ENCODE results near the gene SDR39U1. TPM values are rescaled to one million over a fixed set of nuclear protein-coding genes. Genes with fewer than 3 reads are reported as not detected.

Gene SDR39U1
- total RNA-seq, 1 donor from 2014 or later, result 40.8 TPM

DNA sequence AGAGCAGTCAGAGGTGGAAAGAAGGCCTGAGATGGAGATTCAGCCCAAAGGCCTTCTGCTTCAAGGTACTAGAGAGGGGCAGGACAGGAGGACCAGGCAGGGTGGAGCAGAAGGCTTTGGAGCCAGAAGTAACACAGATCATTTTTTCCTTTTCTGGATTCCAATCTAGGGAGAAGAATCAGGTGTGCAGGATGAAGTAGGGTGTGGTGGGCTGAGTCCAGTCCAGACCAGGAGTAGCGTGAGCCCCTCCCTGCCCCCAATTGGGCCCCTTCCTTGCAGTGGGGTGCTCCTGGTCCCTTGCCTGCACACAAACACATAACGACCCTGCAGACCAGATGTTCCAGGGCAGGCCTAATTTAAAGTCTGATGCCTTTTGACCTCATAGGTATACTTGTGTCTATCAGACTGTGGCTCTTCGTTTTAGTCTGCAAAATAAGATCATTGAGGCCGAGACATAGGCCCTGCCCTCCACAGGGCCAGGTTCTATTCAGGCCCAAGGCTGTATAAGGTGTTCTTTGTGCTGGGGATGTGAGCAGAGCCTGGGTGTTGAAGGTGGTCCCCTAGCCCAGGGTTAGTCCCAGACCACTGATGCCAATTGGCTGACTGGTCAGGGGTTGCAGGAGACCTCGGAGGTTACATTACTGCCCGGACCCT is 44.8 kb downstream of the SDR39U1 start:
- intact Hi-C loops (cut with micrococcal nuclease), result no loop called here
- no peaks in the 10 kb centered on the region for H3K9me3 Mint-ChIP-seq
- no peak for DNase-seq (ENCODE audit: low spot score)
- no peak overlapping the region for H3K27ac Mint-ChIP-seq
- peaks cover 2% of the 10 kb centered on the region for H3K4me1 Mint-ChIP-seq (ENCODE audit: low read depth)
- no peaks in the 10 kb centered on the region for H3K36me3 Mint-ChIP-seq (ENCODE audit: low read depth)
- H3K4me3 Mint-ChIP-seq (ENCODE audit: low read depth), result no peak overlapping the region
- H3K27me3 Mint-ChIP-seq (ENCODE audit: low read depth), result peaks cover 43% of the 10 kb centered on the region

DNA sequence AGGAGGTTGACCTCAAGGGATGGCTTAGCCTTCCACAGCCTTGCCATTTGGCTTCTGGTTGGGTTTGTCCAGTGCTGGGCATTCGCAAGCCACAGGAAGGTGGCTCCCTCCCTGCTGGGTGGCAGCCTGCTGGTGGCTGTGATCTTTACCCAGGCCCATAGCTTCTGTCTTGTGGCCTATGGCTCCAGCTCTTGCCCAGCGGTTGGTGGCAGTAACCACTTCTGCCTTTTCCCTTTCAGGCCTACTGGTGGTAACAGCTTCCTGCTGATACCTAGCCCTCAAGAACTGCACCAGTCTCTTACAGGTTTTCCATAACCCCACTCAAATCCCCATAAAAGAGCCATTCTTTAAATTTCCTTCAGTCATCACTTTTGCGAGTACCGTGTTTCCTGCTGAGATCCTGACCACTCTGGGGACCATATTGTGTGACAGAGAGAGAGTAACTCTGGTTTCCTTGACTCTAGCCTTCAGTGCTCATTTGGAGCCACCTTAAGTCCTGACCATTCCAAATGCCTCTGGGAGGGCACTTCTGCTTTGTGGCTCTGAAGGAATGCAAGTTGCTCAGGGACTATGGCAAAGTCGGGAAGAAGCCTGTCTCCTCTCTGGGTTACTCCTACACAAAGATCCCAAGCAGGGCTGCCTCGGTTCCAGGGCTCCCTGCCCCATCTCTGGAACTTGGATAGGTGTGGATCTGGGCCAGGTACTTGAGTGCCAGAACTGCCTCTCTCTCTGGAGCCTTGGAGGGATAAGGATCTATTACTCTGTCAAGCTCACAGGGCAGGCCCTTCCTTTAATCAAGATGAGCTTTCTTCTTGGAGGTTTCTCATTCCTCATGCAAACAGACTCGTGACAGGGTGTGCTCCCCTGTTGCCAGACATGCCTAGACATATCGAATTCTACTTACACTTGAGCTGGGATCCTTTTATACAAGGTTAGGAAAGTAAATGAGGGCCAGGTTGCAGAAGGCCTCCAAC is 46.7 kb downstream of the SDR39U1 start:
- Mint-ChIP-seq H3K9me3 (no peaks in the 10 kb centered on the region), H3K27me3 (ENCODE audit: low read depth) (peaks cover 34% of the 10 kb centered on the region), H3K27ac (no peak overlapping the region), H3K36me3 (ENCODE audit: low read depth) (no peaks in the 10 kb centered on the region), H3K4me3 (ENCODE audit: low read depth) (no peak overlapping the region), H3K4me1 (ENCODE audit: low read depth) (peaks cover 2% of the 10 kb centered on the region)
- intact Hi-C loops (cut with micrococcal nuclease), result no loop called here
- DNase-seq (ENCODE audit: low spot score), result no peak

DNA sequence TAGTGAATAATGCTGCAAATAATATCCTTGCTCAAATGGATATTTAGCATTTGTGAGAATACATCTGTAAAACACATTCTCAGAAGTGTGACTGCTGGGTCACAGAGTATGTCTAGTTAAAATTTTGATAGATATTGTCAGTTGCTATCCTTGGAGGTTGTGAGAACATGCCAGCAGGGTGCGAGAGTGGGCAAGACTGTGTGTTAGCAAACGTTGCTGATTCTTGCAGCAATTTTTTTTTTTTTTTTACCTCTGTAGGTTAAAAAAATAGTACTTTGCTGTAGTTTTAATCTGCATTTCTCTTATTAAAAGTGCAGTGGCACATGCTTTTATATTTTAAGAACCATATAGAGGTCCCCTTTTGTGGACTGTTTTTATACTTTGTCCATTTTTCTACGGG is 48.3 kb downstream of the SDR39U1 start:
- Mint-ChIP-seq H3K4me1 (ENCODE audit: low read depth) (no peaks in the 10 kb centered on the region), H3K36me3 (ENCODE audit: low read depth) (no peaks in the 10 kb centered on the region), H3K27me3 (ENCODE audit: low read depth) (peaks cover 26% of the 10 kb centered on the region), H3K4me3 (ENCODE audit: low read depth) (no peak overlapping the region), H3K27ac (no peak overlapping the region), H3K9me3 (no peaks in the 10 kb centered on the region)
- DNase-seq (ENCODE audit: low spot score), result no peak
- intact Hi-C loops (cut with micrococcal nuclease), result no loop called here

DNA sequence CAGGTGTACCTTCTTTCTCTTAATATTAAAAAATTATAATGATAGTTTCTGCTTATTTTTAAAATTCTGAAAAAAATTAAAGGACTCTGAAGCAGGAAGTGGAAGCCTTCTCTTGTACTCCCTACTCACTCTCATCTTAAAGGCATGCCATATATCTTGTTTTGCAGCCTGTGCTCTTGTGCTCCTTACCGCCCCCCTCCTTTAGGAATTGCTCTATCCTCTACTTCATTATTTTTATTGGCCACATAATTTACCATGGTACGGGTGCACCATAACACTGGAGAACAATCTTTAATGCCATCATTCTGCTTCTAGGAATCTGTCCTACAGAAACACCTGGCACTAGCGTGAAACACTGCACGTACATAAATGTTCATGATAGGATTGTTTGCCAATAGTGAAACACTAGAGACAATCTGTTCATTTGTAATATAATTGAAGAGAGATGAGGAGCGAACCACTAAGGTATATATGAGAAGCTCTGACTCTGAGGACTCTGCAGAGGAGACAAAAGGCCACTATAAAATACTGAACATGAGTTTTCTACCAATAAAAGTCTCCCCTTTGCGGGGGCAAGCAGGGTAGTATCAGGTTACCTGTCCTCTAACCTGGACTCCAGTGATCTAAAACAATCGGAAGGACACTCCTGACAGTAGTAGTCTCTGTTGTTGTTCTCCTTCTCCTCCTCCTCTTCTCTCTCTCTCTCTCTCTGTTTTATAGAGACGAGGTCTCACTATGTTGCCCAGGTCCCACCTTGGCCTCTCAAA is 50.1 kb downstream of the SDR39U1 start:
- Mint-ChIP-seq H3K27me3 (ENCODE audit: low read depth) (peaks cover 39% of the 10 kb centered on the region), H3K27ac (no peak overlapping the region), H3K9me3 (no peaks in the 10 kb centered on the region), H3K36me3 (ENCODE audit: low read depth) (no peaks in the 10 kb centered on the region), H3K4me3 (ENCODE audit: low read depth) (no peak overlapping the region), H3K4me1 (ENCODE audit: low read depth) (no peaks in the 10 kb centered on the region)
- DNase-seq (ENCODE audit: low spot score), result no peak
- intact Hi-C loops (cut with micrococcal nuclease), result no loop called here

DNA sequence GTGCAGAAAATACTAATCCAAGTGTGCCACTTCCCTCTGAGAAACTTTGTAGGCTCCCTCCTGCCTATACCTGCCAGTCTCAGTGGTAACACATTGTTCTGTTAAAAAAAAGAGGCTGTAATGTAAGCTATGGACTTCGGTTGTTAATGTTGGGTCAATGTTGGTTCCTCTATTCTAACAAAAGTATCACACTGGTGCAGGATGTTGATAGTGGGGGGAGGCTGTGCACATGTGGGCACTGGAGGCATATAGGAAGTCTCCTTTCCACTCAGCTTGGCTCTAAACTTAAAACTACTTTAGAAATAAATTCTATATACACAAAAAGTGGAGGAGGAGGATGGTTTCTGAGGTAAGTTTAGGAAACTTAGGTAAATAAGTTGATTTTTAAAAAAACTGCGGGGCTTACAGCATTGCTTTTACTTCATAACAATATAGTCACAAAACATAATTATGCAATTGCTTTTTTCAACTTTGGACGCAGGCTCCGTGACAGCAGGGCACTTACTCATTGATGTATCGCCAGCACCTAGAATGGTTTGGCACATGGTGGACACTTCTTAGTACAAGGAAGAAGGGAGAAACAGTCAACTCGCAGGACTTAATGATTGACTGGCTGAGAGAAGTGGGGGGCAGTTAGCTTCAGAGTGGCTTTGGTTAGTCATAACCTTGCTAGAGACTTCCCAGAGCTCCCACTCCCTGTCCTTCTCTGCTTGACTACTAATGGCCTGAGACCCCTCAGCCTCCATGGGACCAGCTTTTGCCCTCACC is 51.7 kb downstream of the SDR39U1 start:
- no peaks in the 10 kb centered on the region for H3K36me3 Mint-ChIP-seq (ENCODE audit: low read depth)
- no peak overlapping the region for H3K27ac Mint-ChIP-seq
- H3K4me3 Mint-ChIP-seq (ENCODE audit: low read depth), result no peak overlapping the region
- peaks cover 31% of the 10 kb centered on the region for H3K27me3 Mint-ChIP-seq (ENCODE audit: low read depth)
- no peak for DNase-seq (ENCODE audit: low spot score)
- intact Hi-C loops (cut with micrococcal nuclease), result no loop called here
- no peaks in the 10 kb centered on the region for H3K9me3 Mint-ChIP-seq
- no peaks in the 10 kb centered on the region for H3K4me1 Mint-ChIP-seq (ENCODE audit: low read depth)

Other genes with a start within 250 kb of the SDR39U1 start
- 27.8 and 30.8 TPM in 2 replicates for gene TM9SF1, start 247.3 kb downstream of the SDR39U1 start, total RNA-seq
- 0.21 TPM in 1 of 2 replicates, not detected in the other for gene TSSK4, start 237.1 kb downstream of the SDR39U1 start, total RNA-seq
- 80.0 and 82.4 TPM in 2 replicates for gene CHMP4A, start 229.3 kb downstream of the SDR39U1 start, total RNA-seq
- 13.2 and 13.5 TPM in 2 replicates for gene MDP1, start 226.7 kb downstream of the SDR39U1 start, total RNA-seq
- 194 and 202 TPM in 2 replicates for gene NEDD8, start 210.4 kb downstream of the SDR39U1 start, total RNA-seq
- 36.3 and 43.8 TPM in 2 replicates for gene GMPR2, start 209.8 kb downstream of the SDR39U1 start, total RNA-seq
- gene TINF2, start 200.2 kb downstream of the SDR39U1 start, total RNA-seq, result 81.1 and 87.3 TPM in 2 replicates
- gene TGM1, start 179.6 kb downstream of the SDR39U1 start, total RNA-seq, result 3.4 and 4.4 TPM in 2 replicates
- gene RABGGTA, start 171.2 kb downstream of the SDR39U1 start, total RNA-seq, result 33.9 and 38.4 TPM in 2 replicates
- 9.7 and 10.4 TPM in 2 replicates for gene DHRS1, start 143.0 kb downstream of the SDR39U1 start, total RNA-seq
- gene NOP9, start 142.9 kb downstream of the SDR39U1 start, total RNA-seq, result 39.7 and 42.0 TPM in 2 replicates
- gene CIDEB, start 134.8 kb downstream of the SDR39U1 start, total RNA-seq, result 19.6 and 24.7 TPM in 2 replicates
- 7.9 and 9.5 TPM in 2 replicates for gene LTB4R2, start 132.6 kb downstream of the SDR39U1 start, total RNA-seq
- 10.7 and 11.9 TPM in 2 replicates for gene LTB4R, start 131.3 kb downstream of the SDR39U1 start, total RNA-seq
- gene ADCY4, start 107.7 kb downstream of the SDR39U1 start, total RNA-seq, result 1.5 and 2.3 TPM in 2 replicates
- 13.2 and 15.4 TPM in 2 replicates for gene RIPK3, start 102.8 kb downstream of the SDR39U1 start, total RNA-seq
- 0.21 TPM in 1 of 2 replicates, not detected in the other for gene NFATC4, start 74.6 kb downstream of the SDR39U1 start, total RNA-seq
- gene NYNRIN, start 43.8 kb downstream of the SDR39U1 start, total RNA-seq, result 0.02 and 0.34 TPM in 2 replicates
- gene CBLN3, start 13.1 kb downstream of the SDR39U1 start, total RNA-seq, result 5.4 and 5.5 TPM in 2 replicates
- gene KHNYN, start 12.8 kb downstream of the SDR39U1 start, total RNA-seq, result 72.6 and 75.3 TPM in 2 replicates
- 0.25 TPM in 1 of 2 replicates, not detected in the other for gene CMA1, start 65.5 kb upstream of the SDR39U1 start, total RNA-seq
- gene CTSG, start 133.5 kb upstream of the SDR39U1 start, total RNA-seq, result not detected in 2 replicates
- gene GZMH, start 166.9 kb upstream of the SDR39U1 start, total RNA-seq, result 12.6 and 14.0 TPM in 2 replicates
- 4,664 and 4,741 TPM in 2 replicates for gene GZMB, start 191.4 kb upstream of the SDR39U1 start, total RNA-seq

Data from activated T-helper 2 cell treated with anti-CD3 and anti-CD28 coated beads, Interferon-gamma antibody, Interleukin-2, Interleukin-4, amounts not matched to agents 10 μg/mL and 5 μg/mL and 100 μg/mL, durations not matched to agents 14 hours and 24 hours and 36 hours (primary cell).